GM18861 (cell line): ENCODE measurements around the gene NUAK2.

Experiments used
- ATAC-seq: cut with Tn5 transposase; IDR thresholded peaks from one replicate; pipeline ENCODE4 v1.9.1; 2021; ENCODE audit not compliant: unreplicated experiment

NUAK2 gene

DNA sequence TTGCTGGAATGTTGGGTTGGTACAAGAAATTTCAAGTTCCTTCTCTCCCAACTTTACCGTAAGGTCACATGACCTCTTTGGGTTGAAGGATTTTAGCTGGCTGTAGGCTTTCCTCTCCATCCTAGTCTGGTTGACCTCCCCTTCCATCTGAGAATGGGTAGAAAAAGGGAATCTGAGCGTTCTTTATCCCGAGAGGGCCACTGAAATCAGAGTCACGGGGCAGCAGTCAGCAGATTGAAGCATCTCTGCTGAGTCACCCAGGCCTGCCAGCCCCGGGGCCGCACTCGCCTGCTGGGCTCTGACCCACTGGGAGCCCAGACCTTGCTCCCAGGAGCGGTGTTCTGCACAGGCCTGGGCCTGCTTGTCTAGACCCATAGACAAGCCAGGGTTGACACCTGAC is 62.8 kb downstream of the NUAK2 start:
- no peak for ATAC-seq

GRCh38 chr1:205258261-205258691 is 63.3 kb downstream of the NUAK2 start:
- ATAC-seq: no peak

DNA sequence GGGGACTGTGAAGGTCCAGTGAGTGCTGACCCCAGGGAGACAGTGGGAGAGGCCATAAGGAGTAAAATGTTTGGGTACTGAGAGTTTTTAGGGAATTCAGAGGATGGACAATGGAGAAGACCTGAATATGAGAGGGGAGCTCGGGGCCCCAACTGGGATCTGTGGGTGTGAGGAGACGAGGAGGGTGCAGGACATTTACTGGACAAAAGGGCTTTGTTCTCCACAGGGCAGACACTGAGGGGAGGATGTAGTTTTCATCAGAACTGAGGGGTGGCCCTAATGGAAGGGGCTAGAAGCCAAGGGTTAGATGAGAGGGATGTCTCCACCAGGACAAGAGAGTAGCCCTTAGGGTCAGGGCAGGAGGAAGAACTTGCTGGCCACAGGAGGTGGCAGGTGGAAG is 63.8 kb downstream of the NUAK2 start:
- no peak for ATAC-seq

DNA sequence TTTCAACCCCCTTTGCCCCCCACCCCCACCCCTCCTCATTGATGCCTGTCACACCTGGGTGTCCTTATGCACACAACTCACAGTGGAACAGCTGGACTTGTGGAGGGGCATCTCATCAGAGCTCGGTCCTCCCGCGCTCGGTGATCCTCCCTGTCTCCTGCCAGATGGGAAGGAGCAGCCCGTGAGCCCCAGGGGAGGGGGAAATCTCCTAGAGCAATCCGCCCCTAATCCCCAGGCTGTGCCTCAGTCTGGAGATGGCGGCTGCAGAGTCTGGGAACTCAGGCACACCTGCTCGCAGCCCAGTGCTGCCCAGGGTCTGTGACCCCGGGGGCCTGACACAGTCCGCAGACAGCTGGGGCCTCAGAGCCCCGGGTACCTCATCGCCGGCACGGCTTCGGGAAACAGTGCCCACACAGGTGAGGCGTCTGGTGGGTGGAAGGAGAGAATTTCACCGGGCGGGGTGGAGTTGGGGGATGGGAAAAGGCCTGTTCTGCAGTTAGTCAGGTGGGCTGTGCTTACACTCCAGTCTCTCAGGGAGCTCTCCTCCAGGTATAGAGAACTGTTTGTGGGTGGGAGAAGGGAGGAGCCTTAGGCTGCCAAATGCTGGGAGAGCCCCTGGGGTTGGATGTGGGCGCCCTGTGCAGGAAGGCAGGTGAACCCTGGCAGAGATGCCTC is 64.5 kb downstream of the NUAK2 start:
- ATAC-seq: no peak

DNA sequence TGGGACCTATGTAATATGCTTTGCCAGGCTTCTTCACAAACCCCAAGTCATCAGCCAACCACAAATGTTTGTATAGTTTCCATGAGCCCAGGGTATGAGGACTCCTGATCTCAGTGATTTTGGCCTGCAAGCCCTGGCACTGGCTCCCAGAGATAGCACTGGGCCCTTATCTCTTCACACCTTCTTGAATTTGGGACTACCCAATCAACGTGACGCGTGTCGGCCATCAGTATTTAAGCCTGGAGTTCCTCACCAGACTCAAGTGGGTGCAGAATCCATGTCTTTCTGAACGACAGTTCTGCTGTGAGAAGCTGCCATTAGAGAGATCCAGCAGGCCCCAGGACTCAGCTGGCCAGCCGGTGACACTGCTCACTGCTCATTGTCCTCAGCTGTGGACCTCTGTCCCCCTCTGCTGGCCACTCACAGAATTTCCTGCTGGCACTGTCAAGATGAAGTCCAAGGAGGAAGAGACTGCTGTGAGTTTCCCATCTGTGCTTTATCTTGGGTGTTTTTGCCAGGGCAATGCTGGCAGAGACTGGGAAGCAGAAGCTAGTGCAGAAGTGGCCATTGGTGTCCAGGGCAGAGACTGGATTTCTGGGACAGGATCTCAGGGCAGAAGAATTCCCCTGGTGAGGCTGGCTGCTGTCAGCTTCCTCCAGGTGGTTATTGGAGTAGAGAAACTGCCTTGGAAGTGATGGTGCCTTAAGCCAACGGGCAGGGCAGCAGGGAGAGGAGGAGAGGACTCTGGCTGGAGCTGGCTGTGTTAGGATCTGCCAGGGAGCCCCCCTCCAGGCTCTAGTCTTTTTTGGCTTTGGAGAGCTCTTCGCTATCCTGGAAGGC is 65.4 kb downstream of the NUAK2 start:
- ATAC-seq: no peak
